Endothelial cell of umbilical vein (primary cell): ENCODE measurements around the gene NT5DC1. TPM values are rescaled to one million over a fixed set of nuclear protein-coding genes. Genes with fewer than 3 reads are reported as not detected.

Experiments
- BruUV-seq: library from RNA; stranded (reverse); fragments of 400-500 nt; replicated peaks from 2 replicates; lab custom pipeline; 2021; lab: Mats Ljungman, UMichigan
- CTCF ChIA-PET: fragments of 300-600, 350-600 bp; sonication (Branson Sonifier 250); formaldehyde crosslinking; loops from one replicate; lab custom pipeline; 2021; ENCODE audit warnings: antibody characterized with exemption, inconsistent platforms; lab: Charles Lee
- POLR2A ChIA-PET: fragments of 300-600, 350-600 bp; sonication (Branson Sonifier 250); formaldehyde crosslinking; loops from one replicate; lab custom pipeline; 2021; ENCODE audit warnings: antibody characterized with exemption, inconsistent platforms; lab: Charles Lee
- DNase-seq: peaks from one replicate; pipeline ENCODE4 v3.0.0-alpha.2; 2011; ENCODE audit warnings: low read depth, low spot score
- FAIRE-seq: peaks from 2 replicates; lab custom pipeline; 2011; peaks lifted over from hg19 to GRCh38; lab: Jason Lieb, UNC
- H2AFZ ChIP-seq: 2 replicates; pipeline ENCODE4 v1.6.0; 2012; ENCODE audit warnings: low read depth, low read length, control low read depth, inconsistent platforms
- H3K27ac ChIP-seq: 2 replicates; pipeline ENCODE4 v1.5.1; 2011; ENCODE audit warnings: low read depth, mild to moderate bottlenecking, control low read depth, low read length, moderate library complexity; ENCODE audit not compliant: insufficient read depth
- H3K27me3 ChIP-seq, 2 experiments: 2 replicates each; pipeline versions ENCODE4 v1.6.0 to v1.6.1; 2011; ENCODE audit warnings: low read length in 2 of 2, mixed read lengths in 1 of 2; ENCODE audit not compliant: control insufficient read depth in 2 of 2, insufficient read depth in 2 of 2
- H3K36me3 ChIP-seq, 2 experiments: 2 replicates in 1 of 2; 3 replicates in 1 of 2; pipeline ENCODE4 v1.5.1; 2011; ENCODE audit warnings: low read length in 2 of 2, mild to moderate bottlenecking in 1 of 2, moderate library complexity in 1 of 2; ENCODE audit not compliant: control insufficient read depth in 2 of 2, insufficient read depth in 2 of 2; ENCODE audit errors: extremely low read depth in 1 of 2
- H3K4me1 ChIP-seq: 3 replicates; pipeline ENCODE4 v1.5.1; 2011; ENCODE audit warnings: mild to moderate bottlenecking, low read length; ENCODE audit not compliant: control insufficient read depth, insufficient read depth; ENCODE audit errors: extremely low read depth
- H3K4me2 ChIP-seq: 2 replicates; pipeline ENCODE4 v1.6.1; 2011; ENCODE audit warnings: low read length, control low read depth, mixed read lengths; ENCODE audit not compliant: insufficient read depth
- H3K4me3 ChIP-seq, 3 experiments: fragments of 200-600 bp in 1 of 3; sonication (generic), shearing (Covaris generic) in 1 of 3; replicated peaks in 1 of 3; 2 replicates each; pipeline ENCODE4 v1.5.1; 2011 to 2016; ENCODE audit warnings: control low read depth in 3 of 3, low read length in 3 of 3, mild to moderate bottlenecking in 2 of 3, inconsistent platforms in 1 of 3, low read depth in 1 of 3, moderate library complexity in 1 of 3; ENCODE audit not compliant: insufficient read depth in 1 of 3
- H3K79me2 ChIP-seq: 2 replicates; pipeline ENCODE4 v1.6.0; 2012; ENCODE audit warnings: low read length, inconsistent platforms; ENCODE audit not compliant: control insufficient read depth, insufficient read depth
- H3K9ac ChIP-seq: replicated peaks from 2 replicates; pipeline ENCODE3; 2011; ENCODE audit warnings: low read length, control low read depth; ENCODE audit not compliant: insufficient read depth; ENCODE audit errors: extremely low read depth
- H3K9me1 ChIP-seq: replicated peaks from 3 replicates; pipeline ENCODE4 v1.6.0; 2011; ENCODE audit warnings: mild to moderate bottlenecking, low read length; ENCODE audit not compliant: control insufficient read depth, insufficient read depth; ENCODE audit errors: extremely low read depth
- H3K9me3 ChIP-seq: replicated peaks from 2 replicates; pipeline ENCODE4 v1.5.1; 2012; ENCODE audit warnings: low read length, inconsistent platforms; ENCODE audit not compliant: control insufficient read depth, insufficient read depth
- H4K20me1 ChIP-seq: replicated peaks from 2 replicates; pipeline ENCODE3; 2011; ENCODE audit warnings: mild to moderate bottlenecking, low read length; ENCODE audit not compliant: control insufficient read depth, insufficient read depth; ENCODE audit errors: extremely low read depth
- CTCF ChIP-seq, 2 donors: IDR thresholded peaks; 1 replicate in 1 of 2; 2 replicates in 1 of 2; pipeline ENCODE4 v1.5.1; 2011; ENCODE audit warnings: low read length in 2 of 2, mild to moderate bottlenecking in 2 of 2, moderate library complexity in 2 of 2, control low read depth in 1 of 2, inconsistent platforms in 1 of 2, low read depth in 1 of 2; ENCODE audit not compliant: insufficient read depth in 1 of 2; ENCODE audit errors: extremely low read depth in 1 of 2
- EZH2 ChIP-seq: IDR thresholded peaks from 2 replicates; pipeline ENCODE4 v1.6.1; 2012; ENCODE audit warnings: borderline replicate concordance, low read depth, mild to moderate bottlenecking, moderate library complexity, low read length, inconsistent platforms; ENCODE audit not compliant: severe bottlenecking
- FOS ChIP-seq: IDR thresholded peaks from 2 replicates; pipeline ENCODE4 v1.6.1; 2011; ENCODE audit warnings: mild to moderate bottlenecking, low read length, moderate library complexity, borderline replicate concordance; ENCODE audit not compliant: insufficient read depth
- GATA2 ChIP-seq: IDR thresholded peaks from 2 replicates; pipeline ENCODE4 v1.7.0; 2011; ENCODE audit warnings: low read depth, mild to moderate bottlenecking, moderate library complexity, mixed read lengths, low read length; ENCODE audit not compliant: insufficient read length, insufficient read depth
- JUN ChIP-seq: IDR thresholded peaks from 2 replicates; pipeline ENCODE4 v1.6.1; 2011; ENCODE audit warnings: borderline replicate concordance, low read depth; ENCODE audit not compliant: insufficient read length, insufficient read depth
- MAX ChIP-seq: IDR thresholded peaks from 2 replicates; pipeline ENCODE4 v1.6.1; 2011; ENCODE audit not compliant: insufficient read depth, insufficient read length
- MYC ChIP-seq: IDR thresholded peaks from one replicate; pipeline ENCODE4 v1.6.1; 2011; ENCODE audit warnings: mild to moderate bottlenecking, low read depth, low read length
- POLR2A ChIP-seq: IDR thresholded peaks from 2 replicates; pipeline ENCODE4 v1.6.1; 2012; ENCODE audit warnings: low read depth, mild to moderate bottlenecking, control low read depth, low read length
- POLR2AphosphoS5 ChIP-seq: IDR thresholded peaks from 2 replicates; pipeline ENCODE4 v1.6.1; 2012; ENCODE audit warnings: low read depth, mild to moderate bottlenecking, control low read depth, low read length, moderate library complexity; ENCODE audit not compliant: insufficient read depth
- dilution Hi-C: fragments of 300-500 bp; cut with MboI; formaldehyde crosslinking; loops from one replicate; pipeline ENCODE4 v1.15.0; 2019; ENCODE audit warnings: low sequenced_read_pairs; ENCODE audit not compliant: extremely low pct_ligation_motif_present
- intact Hi-C: fragments of 100-400 bp; cut with micrococcal nuclease; formaldehyde crosslinking; loops from one replicate; pipeline ENCODE4 v1.10.0; 2022
- polyA plus RNA-seq, 4 experiments: library from polyadenylated mRNA; depleted of rRNA in 3 of 4; stranded (reverse) in 3 of 4; unstranded in 1 of 4; fragments of >200 nt; gene quantifications; 2 replicates each; pipeline versions ENCODE4 v1.2.1 to v1.2.3, GENCODE V29; 2011 to 2012; ENCODE audit warnings: missing spikeins in 1 of 4
- total RNA-seq: library from RNA; stranded (reverse); gene quantifications from 2 replicates; pipeline ENCODE4 v1.2.3, GENCODE V29; 2021

NT5DC1 gene
- total and polyA plus RNA-seq, 2 donors (not counting 3 experiments of a cell fraction or from before 2014, with no cell fraction given), result 11.3 to 24.3 TPM

GRCh38 chr6:116166369-116166768 lies 65.7 kb downstream of the NT5DC1 start:
- Histone ChIP-seq H2AFZ (no peak overlapping the region), H3K27ac (no peak overlapping the region), H3K27me3 (no peaks in the 10 kb centered on the region), H4K20me1 (no peaks in the 10 kb centered on the region), H3K4me1 (no peaks in the 10 kb centered on the region), H3K36me3 (no peaks in the 10 kb centered on the region), H3K4me2 (no peak overlapping the region), H3K9me1 (no peaks in the 10 kb centered on the region), H3K9me3 (no peaks in the 10 kb centered on the region), H3K79me2 (no peaks in the 10 kb centered on the region), H3K4me3 (no peak overlapping the region), H3K9ac (no peak overlapping the region)
- BruUV-seq, result no TSS peak
- FAIRE-seq, result no peak
- CTCF ChIA-PET, result no interaction called here
- POLR2A ChIA-PET, result no interaction called here
- dilution Hi-C loops, result no loop called here
- DNase-seq, result no peak
- intact Hi-C loops, result no loop called here
- TF ChIP-seq POLR2A, result no peak
- TF ChIP-seq POLR2AphosphoS5, result no peak
- no peak for TF ChIP-seq GATA2
- no peak for TF ChIP-seq MAX
- no peak for TF ChIP-seq MYC
- no peak for TF ChIP-seq EZH2
- TF ChIP-seq JUN, result no peak
- no peak for TF ChIP-seq CTCF (IDR thresholded peaks at IDR 0.05; ENCODE audit: extremely low read depth in 1 of 2, insufficient read depth in 1 of 2, low read depth in 1 of 2, low read length in 2 of 2)
- no peak for TF ChIP-seq FOS
